Stimulated activated naive CD8-positive, alpha-beta T cell treated with anti-CD3 and anti-CD28 coated beads, Interleukin-15, Interleukin-2, amounts not matched to agents 100 U/mL and 50 U/mL, for 24 hours (primary cell): Measurements from ENCODE around the gene CRYGS.

Experiments
- ATAC-seq: fragments of 150-1000 bp; cut with Tn5 transposase; one replicate; pipeline ENCODE4 v1.10.0; 2021
- DNase-seq: peaks from one replicate; pipeline ENCODE4 v3.0.0; 2021

CRYGS gene

GRCh38 chr3:186493525-186494255 lies 50.5 kb downstream of the CRYGS start:
- no peak for ATAC-seq
- DNase-seq: no peak

GRCh38 chr3:186492385-186492984 lies 51.7 kb downstream of the CRYGS start:
- DNase-seq (no peak), ATAC-seq (no peak)

GRCh38 chr3:186489507-186489906 lies 54.7 kb downstream of the CRYGS start:
- DNase-seq: no peak
- ATAC-seq: no peak
